Suprapubic skin (tissue), 4 donors: ENCODE results near the gene PLSCR2.

Experiments used
- CTCF ChIP-seq, 2 donors: fragments of 200-600 bp in 1 of 2; fragments of 450-650 bp in 1 of 2; sonication (generic) in 1 of 2; IDR thresholded peaks; one replicate each; pipeline ENCODE4 v1.5.1; 2016 to 2019; ENCODE audit warnings: antibody characterized with exemption in 2 of 2, mild to moderate bottlenecking in 1 of 2, moderate library complexity in 1 of 2
- POLR2A ChIP-seq, 2 donors: fragments of 450-650 bp; IDR thresholded peaks; one replicate each; pipeline ENCODE4 v1.6.1; 2017; ENCODE audit warnings: antibody characterized with exemption in 2 of 2, mild to moderate bottlenecking in 2 of 2, moderate library complexity in 2 of 2
- POLR2AphosphoS5 ChIP-seq, 3 donors: sonication (generic); formaldehyde crosslinking; IDR thresholded peaks; one replicate each; pipeline ENCODE4 v1.6.1; 2017; ENCODE audit warnings: antibody characterized with exemption in 3 of 3

GRCh38 chr3:146386936-146387335 lies 82.4 kb downstream of the PLSCR2 start:
- TF ChIP-seq POLR2A (IDR thresholded peaks at IDR 0.05) (no peak), CTCF (IDR thresholded peaks at IDR 0.05) (no peak), POLR2AphosphoS5 (IDR thresholded peaks at IDR 0.05) (no peak)
